ENCODE data around the gene ADAMTS17.

GRCh38 chr15:100297812-100298211, 44.0 kb downstream of the ADAMTS17 start:
- TF ChIP-seq, protein P1, sequence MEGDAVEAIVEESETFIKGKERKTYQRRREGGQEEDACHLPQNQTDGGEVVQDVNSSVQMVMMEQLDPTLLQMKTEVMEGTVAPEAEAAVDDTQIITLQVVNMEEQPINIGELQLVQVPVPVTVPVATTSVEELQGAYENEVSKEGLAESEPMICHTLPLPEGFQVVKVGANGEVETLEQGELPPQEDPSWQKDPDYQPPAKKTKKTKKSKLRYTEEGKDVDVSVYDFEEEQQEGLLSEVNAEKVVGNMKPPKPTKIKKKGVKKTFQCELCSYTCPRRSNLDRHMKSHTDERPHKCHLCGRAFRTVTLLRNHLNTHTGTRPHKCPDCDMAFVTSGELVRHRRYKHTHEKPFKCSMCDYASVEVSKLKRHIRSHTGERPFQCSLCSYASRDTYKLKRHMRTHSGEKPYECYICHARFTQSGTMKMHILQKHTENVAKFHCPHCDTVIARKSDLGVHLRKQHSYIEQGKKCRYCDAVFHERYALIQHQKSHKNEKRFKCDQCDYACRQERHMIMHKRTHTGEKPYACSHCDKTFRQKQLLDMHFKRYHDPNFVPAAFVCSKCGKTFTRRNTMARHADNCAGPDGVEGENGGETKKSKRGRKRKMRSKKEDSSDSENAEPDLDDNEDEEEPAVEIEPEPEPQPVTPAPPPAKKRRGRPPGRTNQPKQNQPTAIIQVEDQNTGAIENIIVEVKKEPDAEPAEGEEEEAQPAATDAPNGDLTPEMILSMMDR (IDR thresholded peaks at IDR 0.05 in 2 of 3, conservative IDR thresholded peaks at IDR 0.05 in 1 of 3; ENCODE audit: borderline replicate concordance in 1 of 3, insufficient read depth in 1 of 3, low read depth in 2 of 3, low read length in 2 of 3): no peak
- TF ChIP-seq EGR1 (IDR thresholded peaks at IDR 0.05; ENCODE audit: low read depth): no peak
- TF ChIP-seq YY1 (IDR thresholded peaks at IDR 0.05; ENCODE audit: extremely low read depth, insufficient replicate concordance, low read depth, low read length): no peak
- no peak for TF ChIP-seq ZNF274 (IDR thresholded peaks at IDR 0.05; ENCODE audit: low read depth, low read length)
- no peak for TF ChIP-seq POLR2A (IDR thresholded peaks at IDR 0.05; ENCODE audit: borderline replicate concordance, extremely low read depth, insufficient read depth, insufficient read length)
- TF ChIP-seq EZH2 (IDR thresholded peaks at IDR 0.05): no peak
- TF ChIP-seq CEBPB (IDR thresholded peaks at IDR 0.05; ENCODE audit: low read depth): no peak
- no peak for TF ChIP-seq ATF3 (IDR thresholded peaks at IDR 0.05)

Measured in HCT116 (cell line).